ENCODE data around the gene FUOM. TPM values are rescaled to one million over a fixed set of nuclear protein-coding genes. Genes with fewer than 3 reads are reported as not detected.
"Not testable (repeated sequence)": the region's sequence is repeated elsewhere in the genome, so short reads cannot be mapped to it uniquely, and the experiment has no call there.

Gene FUOM
- total RNA-seq, 1 experiment from 2014 or later = 30.2 TPM

DNA sequence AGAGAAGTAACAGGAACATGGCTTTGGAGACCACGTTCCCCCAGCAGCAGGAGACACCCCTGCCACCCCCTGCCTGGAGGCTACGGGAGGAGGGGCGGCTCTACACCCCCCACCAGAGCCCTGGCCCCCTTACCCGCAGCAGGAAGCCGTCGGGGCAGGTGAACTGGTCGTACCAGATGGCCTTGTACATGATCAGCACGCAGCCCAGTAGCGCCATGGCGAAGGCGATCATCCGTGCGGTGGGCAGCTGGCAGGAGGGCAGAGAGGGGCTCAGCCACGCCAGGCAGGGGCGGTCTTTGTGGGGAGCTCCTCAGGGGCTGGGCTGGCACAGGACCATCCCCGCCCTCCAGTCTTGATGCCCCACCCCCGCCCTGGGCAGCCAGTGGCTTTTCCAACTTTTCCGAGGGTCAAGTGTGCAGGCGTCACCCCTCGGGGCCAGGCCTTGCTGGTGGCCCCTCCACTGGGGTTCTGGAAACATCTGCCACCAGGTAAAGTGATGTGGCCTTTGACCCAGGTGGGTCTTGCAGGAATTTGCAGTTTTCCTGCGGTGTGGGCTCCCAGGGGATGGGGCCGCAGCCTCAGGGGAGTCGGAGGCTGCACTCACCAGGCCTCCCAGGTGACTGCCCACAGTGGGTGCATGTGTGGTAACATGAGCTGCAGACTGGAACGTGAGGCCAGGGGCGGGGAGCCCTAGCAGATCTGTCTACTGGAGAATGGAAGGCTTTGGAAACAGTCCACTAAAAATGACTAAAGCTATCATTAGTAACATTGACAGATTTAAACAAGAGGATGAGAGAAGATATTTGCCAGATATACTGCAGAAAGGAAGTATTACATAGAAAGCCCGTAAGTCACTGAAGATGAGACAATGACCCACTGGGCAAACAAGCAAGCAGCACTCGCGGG, 30.8 kb downstream of the FUOM start:
- in situ Hi-C loops (cut with HindIII; ENCODE audit: low pct_unique_long_range_greater_than_20kb, low sequenced_read_pairs) = no loop called here
- no peak for DNase-seq (ENCODE audit: low read depth, low spot score)

DNA sequence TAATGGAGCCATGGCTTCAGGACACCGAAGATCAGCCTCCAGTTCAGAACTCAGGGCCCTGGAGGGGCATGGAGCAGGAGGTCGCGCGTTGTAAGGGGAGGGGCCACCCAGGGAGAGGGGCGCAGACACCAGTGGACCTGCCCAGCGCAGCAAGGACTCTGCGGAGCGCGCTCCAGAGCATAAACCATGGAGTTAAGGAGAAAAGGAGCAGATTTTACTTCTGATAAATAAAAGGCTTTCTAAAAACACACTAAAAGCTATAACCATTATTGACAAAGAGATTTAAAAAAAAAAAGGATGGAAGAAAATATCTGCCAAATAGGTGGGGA, 31.6 kb downstream of the FUOM start:
- in situ Hi-C loops (cut with HindIII; ENCODE audit: low pct_unique_long_range_greater_than_20kb, low sequenced_read_pairs) = no loop called here

DNA sequence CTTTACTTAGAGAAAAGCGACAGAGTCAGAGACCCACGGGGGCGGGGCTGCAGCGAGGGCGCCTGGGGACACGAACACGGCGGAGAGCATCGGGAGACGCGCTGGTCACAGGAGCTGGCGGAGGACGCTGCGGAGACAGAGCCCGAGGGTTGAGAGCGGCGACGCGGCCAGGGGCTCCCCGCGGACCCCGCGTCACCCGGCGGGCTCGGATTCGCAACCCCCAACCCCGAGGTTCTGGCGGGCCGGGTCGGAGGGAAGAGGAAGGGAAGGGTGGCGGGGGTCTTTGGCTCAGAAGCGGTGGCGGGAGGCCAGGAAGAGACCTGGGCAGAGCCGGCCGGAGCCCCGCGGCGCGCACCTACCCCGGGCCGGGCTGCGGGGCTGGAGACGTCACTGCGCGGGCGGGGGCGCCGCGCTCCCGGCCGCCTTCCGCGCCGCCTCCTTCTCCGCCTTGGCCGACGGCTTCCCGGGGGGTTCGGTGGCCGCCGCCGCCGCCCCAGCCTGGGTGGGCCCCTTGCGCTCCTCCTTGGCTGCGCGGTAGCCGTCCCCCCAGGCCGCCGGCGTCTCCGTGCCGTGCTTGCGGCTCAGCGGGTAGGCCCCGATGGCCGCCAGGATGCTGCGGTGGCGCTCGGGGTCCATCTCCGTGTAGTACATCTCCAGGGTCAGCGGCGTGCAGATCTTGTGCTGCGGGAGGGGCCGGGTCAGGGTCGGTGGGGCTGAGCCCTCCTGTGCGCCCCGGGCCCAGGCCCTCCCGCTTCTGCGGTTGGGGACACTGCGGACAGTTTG, 32.2 kb downstream of the FUOM start:
- in situ Hi-C loops (cut with HindIII; ENCODE audit: low pct_unique_long_range_greater_than_20kb, low sequenced_read_pairs) = no loop called here
- no peak for DNase-seq (ENCODE audit: low read depth, low spot score)

More for the DNA sequence above, 31.6 kb downstream of the FUOM start:
- no peak for DNase-seq (ENCODE audit: low read depth, low spot score)

DNA sequence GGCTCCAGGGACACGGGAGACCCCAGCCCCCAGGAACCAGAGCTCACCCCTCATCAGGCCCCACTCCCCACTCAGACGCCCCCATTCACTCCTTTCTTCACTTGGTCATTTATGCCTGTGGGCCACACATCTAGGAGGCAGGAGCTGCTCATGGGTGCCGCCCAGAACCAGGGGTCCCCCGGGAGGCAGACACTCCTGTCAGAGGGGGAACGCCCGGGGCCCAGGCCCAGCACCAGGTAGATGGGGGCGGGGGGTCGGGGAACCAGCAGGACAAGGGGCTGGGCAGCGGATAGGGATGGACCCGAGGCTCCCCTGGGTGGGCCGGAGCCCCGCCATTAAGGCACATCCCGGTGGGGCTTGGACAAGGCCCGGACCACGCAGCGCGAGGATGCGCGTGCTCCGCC, 33.0 kb downstream of the FUOM start:
- in situ Hi-C loops (cut with HindIII; ENCODE audit: low pct_unique_long_range_greater_than_20kb, low sequenced_read_pairs) = no loop called here

DNA sequence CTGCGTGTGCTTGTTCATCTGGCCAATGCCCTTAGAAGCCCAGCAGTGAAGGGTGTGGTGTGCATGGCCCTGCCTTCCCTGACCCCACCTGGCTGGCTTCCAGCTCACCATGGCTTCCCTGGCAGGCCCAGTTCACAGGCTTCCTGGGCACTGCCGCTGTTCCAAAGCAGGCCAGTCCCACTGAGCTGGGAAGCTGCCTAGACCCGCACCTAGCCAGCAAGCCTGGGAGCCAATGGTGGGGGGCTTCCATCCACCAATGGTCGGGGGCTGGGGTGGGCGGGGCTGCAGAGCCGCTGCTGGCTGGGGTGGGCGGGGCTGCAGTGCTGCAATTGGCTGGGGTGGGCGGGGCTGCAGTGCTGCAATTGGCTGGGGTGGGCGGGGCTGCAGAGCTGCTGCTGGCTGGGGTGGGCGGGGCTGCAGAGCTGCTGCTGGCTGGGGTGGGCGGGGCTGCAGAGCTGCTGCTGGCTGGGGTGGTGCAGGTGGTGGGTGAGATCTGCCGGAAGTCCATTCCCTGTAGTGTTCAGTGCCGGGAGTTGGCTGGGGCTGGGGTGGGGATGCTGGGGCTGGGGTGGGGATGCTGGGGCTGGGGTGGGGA, 33.5 kb downstream of the FUOM start:
- DNase-seq (ENCODE audit: low read depth, low spot score) = peak; percentile 21
- in situ Hi-C loops (cut with HindIII; ENCODE audit: low pct_unique_long_range_greater_than_20kb, low sequenced_read_pairs) = no loop called here

More for the DNA sequence above, 33.0 kb downstream of the FUOM start:
- DNase-seq (ENCODE audit: low read depth, low spot score) = no peak

DNA sequence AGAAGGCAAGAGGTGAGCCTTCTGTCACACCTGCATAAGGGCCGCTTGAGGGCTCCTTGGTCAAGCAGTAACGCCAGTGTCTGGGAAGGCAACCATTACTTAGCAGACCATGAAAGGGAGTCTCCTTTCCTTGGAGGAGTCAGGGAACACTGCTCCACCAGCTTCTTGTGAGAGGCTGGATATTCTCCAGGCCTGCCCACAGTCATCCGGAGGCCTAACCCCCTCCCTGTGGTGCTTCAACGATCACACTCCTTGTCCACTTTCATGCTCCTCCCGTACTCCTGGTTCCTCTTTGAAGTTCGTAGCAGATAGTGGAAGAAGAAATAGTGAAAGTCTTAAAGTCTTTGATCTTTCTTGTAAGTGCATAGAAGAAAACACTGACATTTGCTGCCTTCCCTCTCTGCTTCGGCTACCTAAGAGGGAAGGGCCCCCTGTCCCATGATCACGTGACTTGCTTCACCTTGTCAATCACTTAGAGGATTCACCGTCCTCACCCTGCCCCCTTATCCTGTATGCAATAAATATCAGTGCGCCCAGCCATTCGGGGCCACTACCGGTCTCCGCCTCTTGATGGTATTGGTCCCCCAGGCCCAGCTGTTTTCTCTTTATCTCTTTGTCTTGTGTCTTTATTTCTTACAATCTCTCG, 35.6 kb downstream of the FUOM start:
- in situ Hi-C loops (cut with HindIII; ENCODE audit: low pct_unique_long_range_greater_than_20kb, low sequenced_read_pairs); DNase-seq (ENCODE audit: low read depth, low spot score): not testable (repeated sequence)

DNA sequence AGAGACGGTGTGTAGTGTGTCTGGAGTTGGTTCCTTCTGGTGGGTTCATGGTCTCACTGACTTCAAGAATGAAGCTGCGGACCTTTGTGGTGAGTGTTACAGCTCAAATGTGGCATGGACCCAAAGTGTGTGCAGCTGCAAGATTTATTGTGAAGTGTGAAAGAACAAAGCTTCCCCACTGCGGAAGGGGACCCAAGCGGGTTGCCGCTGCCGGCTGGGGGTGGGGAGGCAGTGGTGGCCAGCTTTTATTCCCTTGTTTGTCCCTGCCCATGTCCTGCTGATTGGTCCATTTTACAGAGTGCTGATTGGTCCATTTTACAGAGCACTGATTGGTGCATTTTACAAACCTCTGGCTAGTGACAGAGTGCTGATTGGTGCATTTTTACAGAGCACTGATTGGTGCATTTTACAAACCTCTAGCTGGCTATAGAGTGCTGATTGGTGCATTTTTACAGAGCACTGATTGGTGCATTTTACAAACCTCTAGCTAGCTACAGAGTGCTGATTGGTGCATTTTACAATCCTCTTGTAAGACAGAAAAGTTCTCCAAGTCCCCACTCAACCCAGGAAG, 36.9 kb downstream of the FUOM start:
- in situ Hi-C loops (cut with HindIII; ENCODE audit: low pct_unique_long_range_greater_than_20kb, low sequenced_read_pairs) = not testable (repeated sequence)
- DNase-seq (ENCODE audit: low read depth, low spot score) = peak; percentile 19

DNA sequence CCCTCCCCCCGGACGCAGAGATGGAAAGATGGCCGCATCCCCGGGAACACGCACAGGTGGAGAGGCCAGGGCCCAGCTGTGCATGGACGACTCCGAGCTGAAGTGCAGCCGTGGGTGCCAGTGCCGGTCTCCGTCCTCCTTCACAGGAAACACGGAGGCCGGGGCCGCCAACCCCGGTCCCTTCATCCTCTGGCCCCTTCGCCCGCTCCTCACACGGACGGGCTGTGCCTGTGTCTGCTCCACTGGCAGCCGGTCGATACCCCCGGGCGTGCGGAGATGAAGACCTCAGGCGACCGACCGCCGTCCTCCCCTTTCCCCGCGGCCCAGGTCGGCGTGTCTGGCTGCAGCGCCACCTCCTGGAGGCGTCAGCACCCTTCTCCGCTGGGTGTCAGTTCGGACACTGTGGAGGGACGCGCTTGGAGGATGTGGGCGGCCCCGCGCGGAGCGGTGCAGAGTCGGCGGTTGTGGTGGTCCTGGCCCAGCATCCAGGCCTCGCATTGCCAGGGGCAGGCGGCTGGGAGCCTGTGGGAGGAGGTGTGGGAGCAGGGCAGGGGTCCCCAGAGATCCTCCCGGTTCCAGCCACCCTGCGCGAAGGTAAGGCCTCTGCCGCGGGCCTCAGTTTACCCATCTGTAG, 39.2 kb downstream of the FUOM start:
- peak; percentile 56 for DNase-seq (ENCODE audit: low read depth, low spot score)
- in situ Hi-C loops (cut with HindIII; ENCODE audit: low pct_unique_long_range_greater_than_20kb, low sequenced_read_pairs) = no loop called here

DNA sequence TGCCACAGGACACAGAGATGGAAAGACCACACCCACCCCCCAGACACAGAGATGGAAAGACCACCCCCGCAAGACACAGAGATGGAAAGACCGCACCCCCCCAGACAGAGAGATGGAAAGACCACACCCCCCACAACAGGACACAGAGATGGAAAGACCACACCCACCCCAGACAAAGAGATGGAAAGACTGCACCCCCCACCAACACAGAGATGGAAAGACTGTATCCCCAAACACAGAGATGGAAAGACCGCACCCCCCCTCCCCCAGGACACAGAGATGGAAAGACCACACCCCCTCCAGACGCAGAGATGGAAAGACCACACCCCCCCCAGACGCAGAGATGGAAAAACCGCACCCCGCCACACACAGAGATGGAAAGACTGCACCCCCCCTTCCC, 41.1 kb downstream of the FUOM start:
- in situ Hi-C loops (cut with HindIII; ENCODE audit: low pct_unique_long_range_greater_than_20kb, low sequenced_read_pairs) = no loop called here
- no peak for DNase-seq (ENCODE audit: low read depth, low spot score)

DNA sequence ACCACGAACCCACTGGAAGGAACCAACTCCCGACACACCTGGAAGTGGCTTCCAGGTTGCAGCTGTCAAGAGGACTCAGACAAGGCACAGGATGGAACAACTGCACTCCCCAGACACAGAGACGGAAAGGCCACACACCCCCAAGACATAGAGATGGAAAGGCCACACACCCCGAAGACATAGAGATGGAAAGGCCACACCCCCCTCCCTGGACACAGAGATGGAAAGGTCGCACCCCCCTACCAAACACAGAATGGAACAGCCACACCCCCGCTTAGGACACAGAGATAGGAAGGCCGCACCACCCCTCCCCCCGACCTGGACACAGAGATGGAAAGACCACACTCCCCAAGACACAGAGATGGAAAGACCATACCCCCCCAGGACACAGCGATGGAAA, 41.6 kb downstream of the FUOM start:
- no peak for DNase-seq (ENCODE audit: low read depth, low spot score)
- in situ Hi-C loops (cut with HindIII; ENCODE audit: low pct_unique_long_range_greater_than_20kb, low sequenced_read_pairs) = no loop called here

DNA sequence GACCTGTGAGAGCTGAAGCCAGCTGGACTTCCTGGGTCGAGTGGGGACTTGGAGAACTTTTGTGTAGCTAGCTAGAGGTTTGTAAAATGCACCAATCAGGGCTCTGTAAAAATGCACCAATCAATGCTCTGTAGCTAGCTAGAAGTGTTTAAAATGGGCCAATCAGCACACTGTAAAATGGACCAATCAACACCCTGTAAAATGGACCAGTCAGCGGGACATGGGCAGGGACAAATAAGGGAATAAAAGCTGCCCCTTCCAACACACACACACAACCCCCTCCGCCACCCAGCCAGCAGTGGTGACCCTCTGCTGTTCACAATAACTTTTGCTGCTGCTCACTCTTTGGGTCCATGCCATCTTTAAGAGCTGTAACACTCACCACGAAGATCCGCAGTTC, 42.0 kb downstream of the FUOM start:
- in situ Hi-C loops (cut with HindIII; ENCODE audit: low pct_unique_long_range_greater_than_20kb, low sequenced_read_pairs) = no loop called here
- DNase-seq (ENCODE audit: low read depth, low spot score) = peak; percentile 61

DNA sequence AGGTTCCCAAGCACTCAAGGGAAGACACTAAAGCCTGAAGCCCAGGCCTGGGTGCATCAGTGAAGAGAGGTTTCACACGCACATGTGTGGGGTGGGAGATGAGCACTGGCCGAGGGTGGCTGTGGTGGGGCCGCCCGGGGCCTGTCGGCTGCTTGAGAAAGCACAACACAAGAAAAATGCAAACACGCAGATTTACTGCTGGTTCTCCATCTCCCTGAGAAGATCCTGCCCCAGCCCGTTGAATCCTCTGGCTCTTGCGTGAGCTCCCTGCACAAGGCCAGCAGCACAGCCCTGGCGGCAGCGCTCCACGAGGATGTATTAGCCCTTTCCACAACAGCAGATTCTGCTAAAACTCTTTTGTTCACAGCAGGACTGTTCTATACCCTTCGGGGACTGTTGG, 42.9 kb downstream of the FUOM start:
- no peak for DNase-seq (ENCODE audit: low read depth, low spot score)
- in situ Hi-C loops (cut with HindIII; ENCODE audit: low pct_unique_long_range_greater_than_20kb, low sequenced_read_pairs) = no loop called here

DNA sequence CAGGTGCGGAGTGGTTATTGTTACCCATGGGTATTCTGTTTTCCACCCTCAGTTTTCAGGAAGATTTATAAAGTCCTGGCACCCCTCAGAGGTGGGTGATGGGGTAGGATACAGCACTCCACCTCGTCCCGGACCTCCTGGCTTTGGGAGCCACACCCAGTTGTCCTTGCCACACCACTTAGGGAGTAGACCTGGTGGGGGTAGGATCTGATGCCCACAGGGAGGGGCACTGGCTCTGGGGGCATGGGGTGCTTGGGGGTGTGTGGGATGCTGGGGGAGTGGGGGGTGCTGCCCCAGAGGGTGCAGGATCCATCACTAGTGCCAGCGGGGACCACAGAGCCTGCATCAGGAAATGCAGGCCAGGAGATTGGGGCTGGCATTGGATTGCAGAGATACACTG, 44.6 kb downstream of the FUOM start:
- no peak for DNase-seq (ENCODE audit: low read depth, low spot score)
- in situ Hi-C loops (cut with HindIII; ENCODE audit: low pct_unique_long_range_greater_than_20kb, low sequenced_read_pairs) = no loop called here

DNA sequence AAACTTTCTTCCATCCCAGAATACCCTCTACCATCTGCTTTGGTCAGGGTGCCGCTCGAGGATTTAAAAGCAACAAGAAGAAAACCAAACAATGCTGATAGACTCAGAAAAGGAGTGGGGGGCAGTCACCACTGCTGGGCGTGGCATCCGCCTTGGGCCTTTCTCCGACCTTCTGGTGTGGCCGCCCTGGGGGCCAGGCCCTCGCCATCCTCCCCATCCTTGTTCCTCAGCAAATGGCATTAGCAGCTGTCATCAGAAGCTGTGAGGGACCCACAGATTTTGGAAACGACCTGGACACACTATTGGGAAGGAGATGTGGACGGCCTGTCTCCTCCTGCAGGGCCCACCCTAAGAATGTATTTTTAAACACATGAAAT, 45.1 kb downstream of the FUOM start:
- in situ Hi-C loops (cut with HindIII; ENCODE audit: low pct_unique_long_range_greater_than_20kb, low sequenced_read_pairs) = no loop called here
- no peak for DNase-seq (ENCODE audit: low read depth, low spot score)

DNA sequence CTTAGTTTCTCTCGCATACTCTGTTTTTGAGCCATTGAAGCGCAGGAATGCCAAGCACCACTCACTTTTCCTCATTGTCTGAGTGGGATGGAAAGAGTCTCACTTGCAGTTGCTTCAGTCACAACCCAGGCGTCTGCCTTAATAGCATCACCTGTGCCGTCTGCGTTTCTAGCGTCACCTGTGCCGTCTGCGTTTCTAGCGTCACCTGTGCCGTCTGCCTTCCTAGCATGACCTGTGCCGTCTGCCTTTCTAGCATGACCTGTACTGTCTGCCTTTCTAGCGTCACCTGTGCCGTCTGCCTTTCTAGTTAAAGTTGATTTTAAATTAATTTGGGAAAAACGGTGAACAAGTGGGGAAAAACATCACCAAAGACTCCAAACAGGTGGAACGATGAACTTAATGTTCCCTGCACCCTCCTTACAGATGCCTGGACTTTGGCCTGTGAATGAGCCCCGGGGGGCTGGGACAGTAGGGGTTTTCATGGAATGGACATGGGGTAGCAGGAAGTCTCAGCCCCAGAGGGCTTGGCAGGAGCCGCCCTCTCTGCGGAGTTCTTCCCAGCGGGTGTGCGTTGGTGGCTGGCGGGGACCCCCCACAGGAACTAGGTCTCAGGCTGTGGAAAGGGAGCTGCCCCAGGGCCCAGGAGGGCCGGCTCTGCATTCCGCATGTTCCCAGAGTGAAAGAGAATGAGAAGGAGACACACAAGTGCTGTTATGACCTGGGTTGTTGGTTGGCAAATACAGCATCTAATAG, 45.6 kb downstream of the FUOM start:
- no peak for DNase-seq (ENCODE audit: low read depth, low spot score)
- in situ Hi-C loops (cut with HindIII; ENCODE audit: low pct_unique_long_range_greater_than_20kb, low sequenced_read_pairs) = no loop called here

DNA sequence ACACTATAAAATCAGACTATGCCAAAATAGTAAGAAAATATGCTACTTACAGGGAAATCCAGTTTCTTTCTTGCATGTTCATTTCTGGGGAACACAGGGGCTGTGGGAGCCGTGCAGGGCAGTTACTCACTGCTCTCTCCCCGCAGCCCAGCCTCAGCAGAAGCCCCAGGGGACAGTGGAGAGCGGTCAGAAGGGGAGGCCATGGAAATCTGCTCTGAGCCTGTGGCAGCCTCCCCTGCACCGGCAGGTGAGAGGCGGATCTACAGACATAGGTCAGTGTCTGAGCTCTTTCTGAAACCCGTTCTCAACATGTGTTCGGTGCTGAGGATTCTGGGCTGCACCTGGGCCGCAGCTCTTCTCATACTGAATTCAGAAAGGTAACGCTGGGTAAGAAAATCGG, 46.2 kb downstream of the FUOM start:
- in situ Hi-C loops (cut with HindIII; ENCODE audit: low pct_unique_long_range_greater_than_20kb, low sequenced_read_pairs) = no loop called here
- no peak for DNase-seq (ENCODE audit: low read depth, low spot score)

DNA sequence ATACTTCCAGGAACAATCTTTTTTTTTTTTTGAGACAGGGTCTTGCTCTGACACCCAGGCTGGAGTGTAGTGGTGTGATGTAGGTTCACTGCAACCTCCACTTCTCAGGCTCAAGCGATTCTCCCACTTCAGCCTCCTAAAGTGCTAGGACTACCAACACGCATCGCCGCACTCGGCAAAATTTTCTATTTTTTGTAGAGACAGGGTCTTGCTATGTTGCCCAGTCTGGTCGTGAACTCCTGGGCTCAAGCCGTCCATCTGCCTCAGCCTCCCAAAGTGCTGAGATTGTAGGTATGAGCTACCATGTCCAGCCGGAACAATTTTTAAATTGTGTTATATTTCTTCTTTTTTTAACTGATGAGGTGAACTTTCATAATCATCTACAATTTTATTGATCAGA, 47.0 kb downstream of the FUOM start:
- in situ Hi-C loops (cut with HindIII; ENCODE audit: low pct_unique_long_range_greater_than_20kb, low sequenced_read_pairs) = no loop called here

More for the DNA sequence above, 47.0 kb downstream of the FUOM start:
- DNase-seq (ENCODE audit: low read depth, low spot score) = no peak
